ENCODE data around the gene SLC16A8.
A peak's percentile ranks its signal among the peaks of the same experiment; 100 is the strongest.
"Not testable (repeated sequence)": the region's sequence is repeated elsewhere in the genome, so short reads cannot be mapped to it uniquely, and the experiment has no call there.

Gene SLC16A8, protein sequence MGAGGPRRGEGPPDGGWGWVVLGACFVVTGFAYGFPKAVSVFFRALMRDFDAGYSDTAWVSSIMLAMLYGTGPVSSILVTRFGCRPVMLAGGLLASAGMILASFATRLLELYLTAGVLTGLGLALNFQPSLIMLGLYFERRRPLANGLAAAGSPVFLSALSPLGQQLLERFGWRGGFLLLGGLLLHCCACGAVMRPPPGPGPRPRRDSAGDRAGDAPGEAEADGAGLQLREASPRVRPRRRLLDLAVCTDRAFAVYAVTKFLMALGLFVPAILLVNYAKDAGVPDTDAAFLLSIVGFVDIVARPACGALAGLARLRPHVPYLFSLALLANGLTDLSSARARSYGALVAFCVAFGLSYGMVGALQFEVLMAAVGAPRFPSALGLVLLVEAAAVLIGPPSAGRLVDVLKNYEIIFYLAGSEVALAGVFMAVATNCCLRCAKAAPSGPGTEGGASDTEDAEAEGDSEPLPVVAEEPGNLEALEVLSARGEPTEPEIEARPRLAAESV

DNA sequence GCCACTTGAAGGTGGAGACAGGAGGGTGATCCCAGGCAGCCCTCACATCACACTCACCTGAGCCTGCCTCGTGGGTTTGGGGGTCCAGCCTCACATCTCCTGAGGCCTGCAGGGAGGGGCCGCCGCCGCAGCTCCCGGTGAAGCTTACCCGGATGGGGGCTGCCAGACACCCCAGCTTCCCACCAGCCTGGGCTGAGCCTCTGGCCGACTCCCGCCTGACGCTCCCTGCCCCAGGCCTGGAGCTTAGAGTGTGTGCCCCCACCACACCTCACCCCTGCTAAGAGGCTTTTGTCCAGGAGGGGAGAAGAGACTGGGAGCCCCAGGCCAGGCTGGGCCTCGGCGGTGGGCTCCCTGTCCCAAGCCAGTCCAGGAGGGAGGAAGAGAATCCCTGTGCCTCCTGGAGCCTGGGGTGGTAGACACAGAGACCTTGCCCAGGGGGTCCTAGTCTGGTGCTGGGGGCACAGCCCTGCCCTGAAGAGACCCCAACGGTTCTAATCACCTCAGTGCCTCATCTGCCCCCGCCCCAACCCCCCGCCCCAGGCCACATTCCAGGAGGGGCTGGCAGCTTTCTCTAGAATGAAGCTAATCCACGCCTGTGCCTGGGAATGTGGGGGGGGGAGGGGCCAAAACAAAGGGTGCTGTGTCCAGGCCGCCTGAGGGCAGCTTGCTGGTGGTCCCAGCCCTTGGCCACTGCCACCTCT is at the start of gene SLC16A8:
Gene SLC16A8, minus strand, starts transcription at position 254 of the 701 bp plus-strand sequence. CDS start 1,311 bp downstream, outside the sequence.
- no peak for DNase-seq

DNA sequence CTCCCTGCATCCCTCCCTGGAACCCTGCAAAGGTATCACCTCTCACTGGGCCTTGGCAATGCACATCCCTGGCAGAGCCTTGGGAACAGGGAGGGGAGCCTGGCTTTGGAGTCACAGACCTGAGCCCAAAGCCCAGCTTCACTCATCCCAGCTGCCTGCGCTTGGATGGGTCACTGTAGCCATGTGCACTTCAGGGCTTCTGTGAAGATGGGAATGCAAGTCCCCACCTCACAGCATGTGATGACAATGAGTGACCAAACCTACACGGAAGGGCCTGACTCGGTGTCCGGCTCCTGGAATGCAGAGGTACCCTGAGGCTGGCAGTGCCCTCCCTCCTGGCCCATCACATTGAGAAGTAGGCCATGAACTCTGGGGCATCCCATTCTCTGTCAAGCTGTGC is 49.3 kb upstream of the SLC16A8 start:
- no peak for DNase-seq

DNA sequence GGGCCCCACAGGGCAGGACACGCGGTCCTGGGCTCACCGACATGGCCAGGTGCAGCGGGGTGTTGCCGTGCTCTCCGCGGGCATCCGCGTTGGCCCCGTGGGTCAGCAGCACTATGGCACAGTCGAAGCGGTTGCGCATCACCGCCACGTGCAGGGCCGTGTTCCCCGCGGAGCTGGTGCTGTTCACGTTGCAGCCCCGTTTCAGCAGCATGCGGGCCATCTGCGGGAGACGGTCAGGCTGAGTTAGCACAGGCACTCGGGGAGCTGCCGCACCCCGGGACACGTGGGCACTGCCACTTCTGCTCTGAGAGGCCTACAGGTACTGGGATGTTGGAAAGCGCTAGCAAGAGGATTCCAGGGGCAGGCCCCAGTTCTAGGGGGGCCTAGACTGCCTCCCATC is 48.8 kb upstream of the SLC16A8 start:
- DNase-seq, result no peak

DNA sequence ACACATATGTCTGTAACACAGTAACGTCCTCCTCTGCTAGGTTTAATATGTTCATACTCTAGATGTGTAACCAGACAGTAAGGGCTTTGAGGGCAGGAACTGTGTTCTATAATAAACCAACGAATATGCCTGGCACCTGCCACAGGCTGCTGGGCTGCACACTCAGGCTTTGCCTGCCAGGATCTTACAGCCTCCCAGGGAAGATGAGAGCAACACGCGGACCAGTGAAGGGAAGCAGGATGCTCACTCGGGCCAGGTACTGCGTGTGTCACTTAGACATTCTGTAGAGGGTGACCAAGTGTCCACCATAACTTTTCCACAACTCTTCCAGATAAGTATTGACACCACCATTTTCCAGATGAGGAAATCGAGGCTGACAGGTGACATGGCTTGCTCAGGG is 48.2 kb upstream of the SLC16A8 start:
- DNase-seq, result no peak

DNA sequence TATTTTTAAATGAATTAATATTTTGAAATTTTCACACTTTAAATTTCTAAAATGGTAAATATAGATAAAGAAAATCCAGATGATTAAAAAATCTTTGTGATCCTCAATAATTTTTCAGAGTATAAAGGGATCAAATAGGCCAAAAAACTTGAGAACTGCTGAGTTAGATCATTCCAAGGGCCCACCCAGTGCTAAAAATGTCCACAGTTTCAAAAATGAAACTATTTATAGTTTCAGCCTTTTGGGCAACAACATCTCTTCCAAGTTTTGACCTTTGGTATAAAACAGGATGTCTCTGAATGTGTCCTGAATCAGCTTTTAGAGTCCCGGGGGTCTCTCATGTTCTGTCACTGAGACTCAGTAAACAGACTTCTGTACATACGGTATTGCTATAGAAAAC is 47.4 kb upstream of the SLC16A8 start:
- no peak for DNase-seq

DNA sequence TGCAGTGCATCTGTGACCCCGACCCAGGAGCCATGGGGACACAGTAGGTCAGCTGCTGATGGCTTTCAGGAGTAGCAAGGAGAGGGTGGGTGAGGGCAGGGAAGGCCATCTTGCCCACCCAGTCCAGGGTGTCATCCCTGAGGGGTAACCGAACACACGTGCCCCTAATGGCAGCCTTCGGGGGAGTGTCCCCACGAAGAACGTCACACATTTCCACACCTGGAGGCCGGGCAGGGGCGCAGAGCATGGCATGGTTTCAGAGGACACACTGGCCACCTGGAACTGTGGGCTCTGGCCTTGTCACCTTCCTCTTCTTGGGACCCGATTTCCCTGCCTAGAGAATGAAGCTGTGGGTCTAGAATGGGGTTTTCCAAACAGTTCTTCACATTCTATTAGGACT is 45.9 kb upstream of the SLC16A8 start:
- DNase-seq, result no peak

DNA sequence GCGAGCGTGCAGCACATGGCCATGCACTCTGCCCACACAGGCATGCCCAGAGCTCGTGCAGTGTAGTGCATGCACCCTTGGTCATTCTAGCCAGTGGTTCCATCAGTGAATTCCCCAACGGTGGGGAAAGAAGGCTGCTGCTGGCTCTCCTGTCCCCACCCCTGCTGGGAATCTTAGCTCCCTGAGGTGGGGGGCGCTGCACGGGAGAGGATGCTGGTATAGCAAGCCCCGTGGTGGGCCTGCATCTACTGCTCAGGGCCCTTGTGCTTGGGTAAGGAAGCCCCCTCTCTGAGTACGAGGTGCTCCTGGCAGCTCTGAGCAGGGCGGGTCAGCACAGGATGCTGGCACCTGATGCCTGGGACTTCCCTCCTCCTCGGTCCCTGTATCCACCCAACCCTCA is 45.0 kb upstream of the SLC16A8 start:
- no peak for DNase-seq

DNA sequence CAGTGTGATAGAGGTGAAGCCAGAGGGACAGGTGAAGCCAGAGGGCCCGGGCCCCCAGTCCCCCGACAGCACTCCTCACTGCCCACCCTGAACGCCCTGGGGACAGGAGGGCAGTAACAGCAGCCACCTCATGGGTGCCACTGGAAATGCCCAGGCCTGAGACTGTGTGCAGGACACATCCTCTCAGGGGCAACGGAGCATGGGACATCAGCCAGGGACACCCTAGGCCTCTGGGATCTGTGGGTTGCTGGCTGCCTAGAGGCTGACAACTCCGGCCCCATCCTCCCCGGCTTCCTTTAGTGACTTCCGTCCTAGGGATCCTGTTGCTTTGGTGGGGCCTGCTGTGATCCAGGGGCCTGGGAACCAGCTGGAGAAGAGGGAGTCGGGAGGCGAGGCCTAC is 43.9 kb upstream of the SLC16A8 start:
- DNase-seq, result no peak

DNA sequence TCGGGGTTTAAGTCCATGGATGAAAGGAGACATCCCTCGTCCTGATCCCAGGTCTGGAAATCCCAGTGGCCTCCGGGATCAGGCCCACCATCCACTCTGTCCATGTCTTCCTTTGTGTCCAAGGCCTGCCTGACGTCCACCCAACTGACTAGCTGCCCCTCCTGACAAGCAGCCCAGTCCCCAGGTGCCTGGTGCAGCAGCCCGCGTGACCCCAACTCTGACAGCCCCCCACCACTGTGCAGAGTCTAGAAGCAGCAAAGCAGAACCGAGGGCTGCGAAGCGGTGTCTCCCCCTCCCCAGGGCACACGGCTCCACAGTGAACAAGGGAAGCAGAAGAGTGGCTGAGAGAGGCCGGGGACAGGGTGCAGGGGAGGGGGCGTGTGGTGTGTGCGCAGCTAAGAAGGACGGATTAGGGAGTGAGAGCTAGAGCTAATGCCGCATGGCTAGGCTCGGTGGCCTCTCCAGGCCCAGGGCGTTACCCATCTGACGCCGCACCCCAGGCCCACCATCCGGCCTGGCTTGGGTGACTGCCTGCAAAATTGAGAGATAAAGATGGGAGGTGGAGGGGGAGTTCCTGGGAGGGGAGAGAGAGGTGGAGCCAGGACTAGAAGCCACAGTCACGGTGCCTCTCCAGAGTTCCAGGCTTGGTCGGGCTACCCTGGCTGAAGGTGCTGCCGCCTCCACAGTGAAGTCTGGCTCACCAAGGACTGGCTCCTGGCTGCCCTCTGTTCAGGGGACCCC is 43.1 kb upstream of the SLC16A8 start:
- DNase-seq, result no peak

DNA sequence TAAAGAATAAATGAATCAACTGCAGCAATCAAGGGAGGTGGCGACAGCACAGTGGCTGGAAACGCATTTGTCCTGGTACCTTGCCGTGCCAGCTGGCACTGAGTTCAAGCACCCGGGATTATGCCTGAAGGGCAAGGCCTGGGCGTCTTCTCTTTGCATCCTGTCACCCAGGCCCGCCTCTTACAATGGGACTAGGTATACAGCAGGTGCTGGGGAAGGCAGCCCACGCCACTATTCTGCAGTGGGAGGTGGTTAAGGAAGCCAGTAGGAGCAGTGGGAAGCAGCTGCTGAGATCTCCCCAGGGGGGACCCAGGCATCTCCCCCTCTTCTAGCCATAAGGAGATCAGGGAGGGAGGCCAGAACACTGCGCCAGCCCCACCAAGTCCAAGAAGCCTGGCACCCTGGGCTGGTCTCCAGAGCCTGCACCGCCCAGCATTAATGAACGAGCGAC is 41.8 kb upstream of the SLC16A8 start:
- no peak for DNase-seq

DNA sequence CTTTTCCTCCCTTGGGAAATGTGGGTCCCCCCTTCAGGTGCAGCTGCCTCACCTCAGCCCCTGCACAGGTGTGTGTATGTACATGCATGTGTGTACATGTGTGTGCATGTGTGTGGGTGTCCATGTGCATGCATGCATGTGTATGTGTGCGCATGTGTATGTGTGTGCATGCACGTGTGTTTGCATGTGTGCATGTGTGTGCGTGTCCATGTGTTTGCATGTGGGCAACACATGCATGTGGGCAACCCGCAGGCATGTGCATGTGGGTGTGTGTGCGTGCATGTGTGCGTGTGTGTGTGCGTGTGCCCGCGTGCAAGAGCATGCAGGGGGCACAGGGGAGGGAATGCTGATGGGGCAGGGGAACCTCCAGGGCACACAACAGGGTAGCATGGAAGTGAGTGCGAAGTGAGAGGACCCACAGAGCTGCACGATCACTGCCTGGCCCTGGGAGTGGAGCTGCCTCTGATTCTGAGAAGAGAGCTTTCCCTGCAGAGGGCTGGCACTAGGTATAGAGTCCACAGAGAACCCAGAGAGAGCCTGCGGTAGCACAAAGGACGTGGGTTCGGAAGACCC is 41.1 kb upstream of the SLC16A8 start:
- DNase-seq, result no peak

DNA sequence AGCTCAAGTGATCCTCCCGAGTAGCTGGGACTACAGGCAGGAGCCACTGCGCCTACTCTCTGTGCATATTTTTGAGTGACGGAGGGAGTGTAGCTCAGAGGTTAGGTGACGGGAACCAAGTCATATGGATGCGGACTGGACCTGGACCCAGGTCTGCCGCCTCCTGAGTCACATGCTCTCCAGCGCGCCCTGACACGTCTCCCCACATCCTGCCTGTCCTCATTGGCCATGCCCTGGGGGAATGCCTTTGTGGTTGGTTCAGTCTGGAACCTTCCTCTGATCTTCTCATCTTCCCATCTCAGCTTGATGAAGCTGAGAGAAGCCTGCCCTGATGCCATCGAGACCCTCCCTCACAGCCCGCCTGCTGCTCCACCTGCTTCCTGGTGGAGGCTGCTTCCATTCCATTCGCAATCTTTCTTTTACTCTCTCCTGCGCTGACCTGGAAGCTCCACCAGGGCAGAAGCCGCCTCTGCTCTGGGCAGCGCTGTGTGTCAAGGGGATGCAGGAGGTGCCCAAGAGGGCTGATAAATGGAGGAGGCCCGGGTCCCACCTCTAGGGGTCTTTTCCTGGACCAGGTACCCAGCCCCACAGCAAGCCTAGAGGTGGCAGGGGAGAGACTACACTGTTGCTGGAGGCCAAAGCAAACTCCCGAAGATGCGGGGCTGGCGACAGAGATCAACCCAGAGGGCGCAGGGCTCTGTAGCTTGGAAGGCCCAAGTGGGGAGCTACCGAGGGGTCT is 40.4 kb upstream of the SLC16A8 start:
- no peak for DNase-seq

DNA sequence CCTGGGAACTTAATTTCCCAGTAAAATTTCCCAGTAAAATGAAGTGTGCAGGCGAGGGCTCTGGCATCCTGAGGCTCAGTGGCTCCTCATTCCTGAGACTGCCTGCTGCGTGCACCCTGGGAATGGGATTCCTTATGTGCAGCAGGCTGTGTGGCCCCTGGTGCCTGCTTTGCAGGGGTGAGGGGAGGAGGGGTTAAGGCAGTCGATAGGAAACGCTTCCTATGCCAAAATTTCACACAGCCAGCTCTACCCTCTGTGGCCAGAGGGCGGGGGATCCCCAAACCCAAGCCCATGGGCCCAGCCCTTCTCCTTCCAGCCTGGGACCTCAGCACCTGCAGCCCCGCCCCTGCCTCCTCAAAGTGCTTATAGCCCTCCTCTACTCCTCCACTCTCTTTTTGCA is 38.6 kb upstream of the SLC16A8 start:
- DNase-seq, result no peak

DNA sequence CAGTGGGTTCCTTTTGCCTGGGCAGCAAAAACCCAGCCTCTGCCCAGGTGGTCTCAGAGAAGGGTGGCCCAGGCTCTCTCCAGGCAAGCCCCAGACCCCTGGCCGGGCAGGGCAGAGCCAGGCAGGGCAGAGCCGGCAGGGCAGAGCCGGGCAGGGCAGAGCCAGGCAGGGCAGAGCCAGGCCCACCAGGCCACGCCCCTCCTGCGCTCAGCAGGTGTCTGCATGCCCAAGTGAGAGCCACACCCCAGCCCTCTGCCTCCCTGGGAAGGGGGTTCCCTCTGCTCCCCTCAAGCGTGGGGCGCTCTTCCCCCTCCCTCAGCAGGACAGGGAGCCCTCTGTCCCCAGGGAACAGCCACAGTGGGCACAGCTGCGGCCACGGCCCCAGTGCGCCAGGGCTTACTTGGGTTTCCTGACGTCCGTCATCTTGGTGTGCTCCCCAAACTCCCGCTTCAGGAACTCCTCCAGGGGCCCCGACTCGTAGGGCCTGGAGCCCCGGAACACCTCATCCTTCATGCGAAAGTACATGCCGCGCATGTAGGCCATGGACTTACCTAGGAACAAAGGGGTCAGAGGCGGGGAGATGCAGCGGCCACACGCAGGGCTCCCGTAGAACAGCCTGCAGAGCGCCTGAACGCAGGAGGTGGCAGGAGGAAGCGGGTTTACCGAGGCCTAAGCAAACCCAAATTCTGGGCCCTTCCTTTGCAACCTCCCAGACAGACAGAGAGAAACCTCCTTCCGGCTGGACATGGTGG is 36.6 kb upstream of the SLC16A8 start:
- no peak for DNase-seq

DNA sequence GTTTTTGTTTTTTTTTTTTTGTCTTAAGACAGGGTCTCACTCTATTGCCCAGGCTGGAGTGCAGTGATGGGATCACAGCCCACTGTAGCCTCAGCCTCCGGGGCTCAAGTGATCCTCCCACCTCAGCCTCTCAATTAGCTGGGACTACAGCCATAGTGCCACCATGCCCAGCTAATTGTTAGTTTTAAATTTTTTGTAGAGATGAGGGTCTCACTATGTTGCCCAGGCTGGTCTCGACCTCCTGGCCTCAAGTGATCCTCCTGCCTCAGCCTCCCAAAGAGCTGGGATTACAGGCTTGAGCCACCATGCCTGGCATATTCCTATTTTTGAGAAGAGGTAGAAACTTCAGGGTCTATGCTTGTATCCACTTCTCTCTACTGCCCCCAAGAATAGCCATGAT is 34.8 kb upstream of the SLC16A8 start:
- DNase-seq, result not testable (repeated sequence)

DNA sequence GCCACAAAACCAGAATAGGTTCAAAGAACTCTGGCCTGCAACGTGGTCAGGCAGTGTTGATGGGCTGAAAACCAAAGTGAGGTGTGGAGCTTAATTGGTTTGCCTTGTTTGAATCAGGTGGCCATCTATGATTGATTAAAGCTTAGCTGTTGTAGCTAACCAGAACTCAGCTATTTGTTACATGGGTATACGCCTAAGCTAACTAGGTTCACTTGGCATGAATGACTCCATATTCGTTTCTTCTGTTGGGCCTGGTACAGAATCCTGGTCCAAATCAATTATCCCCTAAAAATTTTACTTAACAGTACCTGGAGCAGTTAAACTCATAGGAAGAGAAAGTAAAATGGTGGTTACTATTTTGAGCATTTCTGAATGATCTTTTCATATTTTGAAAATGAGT is 34.2 kb upstream of the SLC16A8 start:
- DNase-seq, result no peak

DNA sequence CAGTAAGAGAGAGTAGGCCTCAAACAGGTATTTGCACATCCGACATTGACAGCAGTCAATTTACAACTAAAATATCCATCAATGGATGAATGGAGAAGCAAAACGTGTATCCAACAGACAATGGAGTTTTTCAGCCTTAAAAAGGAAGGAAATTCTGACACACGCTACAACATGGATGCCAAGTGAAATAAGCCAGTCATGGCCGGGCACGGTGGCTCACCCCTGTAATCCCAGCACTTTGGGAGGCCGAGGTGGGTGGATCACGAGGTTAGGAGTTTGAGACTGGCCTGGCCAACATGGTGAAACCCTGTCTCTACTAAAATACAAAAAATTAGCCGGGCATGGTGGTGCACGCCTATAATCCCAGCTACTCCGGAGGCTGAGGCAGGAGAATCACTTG is 33.6 kb upstream of the SLC16A8 start:
- not testable (repeated sequence) for DNase-seq

DNA sequence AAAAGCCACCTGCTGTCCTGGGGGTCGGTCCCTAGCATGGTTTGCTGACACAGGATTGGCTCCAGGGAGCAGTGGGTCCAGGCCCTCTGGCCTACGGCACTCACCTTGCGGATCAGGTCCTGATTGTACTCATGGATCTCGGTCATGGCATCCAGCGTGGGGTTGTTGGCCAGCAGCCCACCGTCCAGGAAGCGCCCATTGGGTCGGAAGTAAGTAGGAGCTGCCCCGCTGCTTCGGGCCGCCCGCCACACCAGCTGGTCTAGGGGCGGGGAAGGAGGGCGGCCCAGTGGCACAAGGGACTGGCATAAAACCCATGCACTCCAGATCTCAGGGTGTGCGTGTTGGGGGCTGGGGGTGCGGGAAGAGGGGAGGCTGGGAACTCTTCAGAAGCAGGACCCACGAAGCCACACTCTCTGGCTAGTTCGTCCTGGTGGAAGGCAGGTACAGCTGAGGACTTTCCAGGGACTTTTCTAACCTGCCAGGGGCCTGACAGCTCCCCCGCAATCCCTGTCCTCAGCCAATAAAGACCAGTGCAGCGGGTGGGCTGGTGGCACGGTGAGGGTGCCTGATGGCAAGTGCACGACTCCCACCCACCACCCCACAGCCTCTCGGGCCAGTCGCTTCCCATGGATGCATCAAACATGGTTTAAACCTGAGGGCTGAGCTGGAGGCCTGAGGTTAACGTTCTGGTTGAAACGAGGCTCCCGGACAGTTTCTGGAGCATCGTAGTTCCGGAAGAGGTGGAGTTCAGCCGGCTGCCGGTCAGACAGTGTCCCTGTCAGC is 31.6 kb upstream of the SLC16A8 start:
- no peak for DNase-seq

DNA sequence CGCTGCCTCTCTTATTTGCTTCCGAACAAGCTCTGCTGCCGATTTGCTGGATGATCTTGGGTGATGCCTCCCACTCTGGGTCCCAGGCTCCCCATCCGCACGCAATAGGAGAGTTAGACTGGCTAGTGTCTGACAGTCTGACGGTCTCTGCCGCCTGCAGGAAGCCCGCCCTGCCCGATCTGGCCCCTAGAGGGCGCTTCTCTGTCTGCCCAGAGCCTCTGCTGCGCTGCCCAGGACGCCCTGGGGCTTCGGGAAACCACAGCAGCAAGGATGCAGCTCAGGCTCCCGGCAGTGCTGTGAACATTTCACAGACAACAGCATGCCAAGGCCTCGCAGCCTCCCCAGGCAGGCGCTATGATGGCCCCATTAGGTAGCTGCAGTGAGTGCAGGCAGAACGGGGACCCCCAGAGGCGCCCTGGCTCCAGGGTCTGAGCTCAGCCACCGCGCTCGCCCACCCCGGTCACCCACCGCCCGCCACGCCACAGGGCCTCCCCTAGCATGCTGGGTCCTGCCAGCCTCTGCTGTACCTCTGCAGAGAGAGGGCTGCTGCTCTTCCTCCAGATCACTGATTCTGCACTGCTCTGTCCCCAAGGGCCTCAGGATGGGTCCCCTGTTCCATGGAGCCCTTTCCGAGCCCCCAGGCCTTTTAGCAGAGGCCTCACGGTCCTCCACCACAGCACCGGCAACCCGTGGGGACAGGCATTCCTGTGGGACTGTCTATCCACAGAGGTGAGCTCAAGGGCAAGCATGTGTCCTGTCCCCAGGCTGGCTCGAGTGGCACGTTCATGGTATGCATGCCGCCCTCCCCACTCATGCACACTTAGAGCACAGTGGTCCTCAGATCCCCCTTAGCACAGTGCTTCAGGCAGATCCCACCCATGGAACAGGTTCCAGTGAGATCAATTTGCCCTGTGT is 30.8 kb upstream of the SLC16A8 start:
- peak; percentile 62 for DNase-seq

DNA sequence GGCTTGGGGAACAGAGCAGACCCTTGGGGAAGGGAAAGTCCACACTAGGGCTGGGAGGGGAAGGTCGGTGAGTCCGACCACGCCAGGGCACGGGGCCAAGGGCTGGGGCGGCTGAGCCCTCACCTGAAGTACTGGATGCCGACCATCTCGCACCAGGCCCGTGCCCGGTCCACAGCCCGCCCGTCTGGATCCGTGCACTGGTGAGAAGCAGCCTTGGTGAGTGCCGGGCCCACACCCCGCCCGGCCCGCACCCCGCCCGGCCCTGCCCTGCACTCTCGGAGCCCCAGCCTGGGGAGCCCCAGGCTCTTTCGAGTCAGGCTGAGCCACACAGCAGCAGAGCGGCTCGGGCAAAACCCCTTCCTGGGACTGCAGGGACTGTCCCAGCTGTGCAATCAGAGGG is 28.4 kb upstream of the SLC16A8 start:
- no peak for DNase-seq

All from activated T-cell treated with anti-CD3 and anti-CD28 coated beads for 4 hours (primary cell).